HepG2 (cell line): ENCODE data around the gene POU1F1. TPM values are rescaled to one million over a fixed set of nuclear protein-coding genes. Genes with fewer than 3 reads are reported as not detected.

Experiments used
- ATAC-seq: fragments of 200-7000 bp; cut with Tn5 transposase; 3 replicates; pipeline ENCODE4 v1.9.1; 2020; ENCODE audit warnings: mild to moderate bottlenecking, moderate library complexity
- BruUV-seq: library from RNA; stranded (reverse); fragments of 400-500 nt; replicated peaks from 2 replicates; lab custom pipeline; 2021; lab: Mats Ljungman, UMichigan
- CTCF ChIA-PET: fragments of 300-600 bp; formaldehyde crosslinking; extraction: SDS; loops from one replicate; lab custom pipeline; 2021; ENCODE audit warnings: low total read pairs, inconsistent platforms, low intra/inter-chr PET ratio; lab: Yijun Ruan, JAX
- POLR2A ChIA-PET: fragments of 350-600 bp; sonication (Branson Sonifier 250); formaldehyde crosslinking; loops from one replicate; lab custom pipeline; 2020; ENCODE audit warnings: antibody characterized with exemption, inconsistent platforms; lab: Yijun Ruan, JAX
- DNase-seq: peaks from one replicate; pipeline ENCODE4 v3.0.0-alpha.2; 2015; ENCODE audit warnings: low spot score
- FAIRE-seq: peaks from 3 replicates; lab custom pipeline; 2011; peaks lifted over from hg19 to GRCh38; lab: Jason Lieb, UNC
- H2AFZ ChIP-seq: one replicate; pipeline ENCODE4 v1.6.1; 2011; ENCODE audit warnings: low read length, inconsistent platforms
- H3K27ac ChIP-seq: fragments of 300-600 bp; 3 replicates; pipeline ENCODE4 v1.8.0; 2011; ENCODE audit warnings: mixed run types, mild to moderate bottlenecking, mixed read lengths, low read length, inconsistent platforms; ENCODE audit not compliant: insufficient read depth; ENCODE audit errors: extremely low read length
- H3K27me3 ChIP-seq, 2 experiments: fragments of 200-600 bp in 1 of 2; 2 replicates in 1 of 2; 3 replicates in 1 of 2; pipeline versions ENCODE4 v1.6.0 to v1.8.0; 2011; ENCODE audit warnings: low read length in 2 of 2, mild to moderate bottlenecking in 2 of 2, moderate library complexity in 2 of 2, inconsistent platforms in 1 of 2; ENCODE audit not compliant: insufficient read depth in 2 of 2, control insufficient read depth in 1 of 2
- H3K36me3 ChIP-seq, 2 experiments: fragments of 200-600 bp in 1 of 2; replicated peaks in 1 of 2; 2 replicates in 1 of 2; 3 replicates in 1 of 2; pipeline versions ENCODE4 v1.5.1 to v1.8.0; 2011; ENCODE audit warnings: low read length in 2 of 2, inconsistent platforms in 1 of 2; ENCODE audit not compliant: insufficient read depth in 2 of 2, control insufficient read depth in 1 of 2
- H3K4me1 ChIP-seq: 2 replicates; pipeline ENCODE4 v1.5.1; 2012; ENCODE audit warnings: low read length, inconsistent platforms; ENCODE audit not compliant: insufficient read depth
- H3K4me2 ChIP-seq: 2 replicates; pipeline ENCODE4 v1.6.0; 2011; ENCODE audit warnings: low read depth, low read length, inconsistent platforms
- H3K4me3 ChIP-seq, 3 experiments: fragments of 200-600 bp in 1 of 3; sonication (generic), shearing (Covaris generic) in 1 of 3; replicated peaks in 1 of 3; 2 replicates each; pipeline ENCODE4 v1.5.1; 2011 to 2016; ENCODE audit warnings: low read length in 3 of 3, inconsistent platforms in 2 of 3, low read depth in 2 of 3, mild to moderate bottlenecking in 2 of 3, control low read depth in 1 of 3, mixed read lengths in 1 of 3; ENCODE audit not compliant: insufficient read depth in 1 of 3
- H3K79me2 ChIP-seq: one replicate; pipeline ENCODE4 v1.6.1; 2011; ENCODE audit warnings: low read length, inconsistent platforms; ENCODE audit not compliant: insufficient read depth
- H3K9ac ChIP-seq: 2 replicates; pipeline ENCODE4 v1.6.0; 2011; ENCODE audit warnings: mild to moderate bottlenecking, low read depth, low read length, inconsistent platforms; ENCODE audit not compliant: insufficient read depth
- H3K9me3 ChIP-seq: 2 replicates; pipeline ENCODE4 v1.5.1; 2012; ENCODE audit warnings: mild to moderate bottlenecking, low read length
- H4K20me1 ChIP-seq: 2 replicates; pipeline ENCODE4 v1.6.0; 2011; ENCODE audit warnings: inconsistent platforms, mild to moderate bottlenecking, low read length, moderate library complexity; ENCODE audit not compliant: insufficient read depth
- ARNT ChIP-seq: fragments of 450-650 bp; IDR thresholded peaks from 2 replicates; pipeline ENCODE4 v1.6.1; 2017
- BCL6 ChIP-seq: IDR thresholded peaks from 2 replicates; pipeline ENCODE4 v1.6.1; 2016; ENCODE audit warnings: missing genetic modification reagents, missing compliant biosample characterization
- GMEB1 ChIP-seq: sonication (generic); formaldehyde crosslinking; IDR thresholded peaks from 2 replicates; pipeline ENCODE4 v1.5.1; 2020; ENCODE audit warnings: missing genetic modification reagents, mild to moderate bottlenecking, borderline replicate concordance
- GMEB2 ChIP-seq: IDR thresholded peaks from 2 replicates; pipeline ENCODE4 v1.6.1; 2016; ENCODE audit warnings: missing biosample characterization, missing genetic modification reagents, low read depth
- HINFP ChIP-seq: sonication (generic); formaldehyde crosslinking; IDR thresholded peaks from 2 replicates; pipeline ENCODE4 v1.4.0; 2020; ENCODE audit warnings: low read depth, mild to moderate bottlenecking, missing genetic modification reagents
- IRF9 ChIP-seq: sonication (generic); formaldehyde crosslinking; IDR thresholded peaks from 2 replicates; pipeline ENCODE4 v1.8.0; 2022; ENCODE audit warnings: missing genetic modification reagents, mild to moderate bottlenecking, borderline replicate concordance
- KDM5A ChIP-seq: fragments of 200-600 bp; sonication (generic); IDR thresholded peaks from 2 replicates; pipeline ENCODE4 v1.7.0; 2018; ENCODE audit warnings: antibody characterized with exemption, mild to moderate bottlenecking, low read length, borderline replicate concordance
- MBNL3 ChIP-seq: fragments of 250-450 bp; sonication (Bioruptor Pico); conservative IDR thresholded peaks from 2 replicates; pipeline ENCODE4 v1.8.0; 2022; ENCODE audit warnings: mild to moderate bottlenecking, inconsistent platforms
- NBN ChIP-seq: fragments of 450-650 bp; conservative IDR thresholded peaks from 2 replicates; pipeline ENCODE4 v1.6.1; 2017
- NFE2L1 ChIP-seq: sonication (generic); formaldehyde crosslinking; IDR thresholded peaks from 2 replicates; pipeline ENCODE4 v1.4.0; 2020; ENCODE audit warnings: missing genetic modification reagents, mild to moderate bottlenecking, borderline replicate concordance
- NR2F1 ChIP-seq, 2 experiments: fragments of 450-650 bp in 1 of 2; formaldehyde crosslinking in 1 of 2; IDR thresholded peaks; 2 replicates each; pipeline versions ENCODE4 v1.5.0 to v1.6.1; 2016 to 2020; ENCODE audit warnings: mild to moderate bottlenecking in 1 of 2, missing compliant biosample characterization in 1 of 2, missing genetic modification reagents in 1 of 2, moderate library complexity in 1 of 2
- SIN3A ChIP-seq: IDR thresholded peaks from 2 replicates; pipeline ENCODE4 v1.6.1; 2011; ENCODE audit warnings: low read depth, mild to moderate bottlenecking, control low read depth, low read length, borderline replicate concordance
- SUZ12 ChIP-seq: fragments of 150-350 bp; IDR thresholded peaks from 2 replicates; pipeline ENCODE4 v1.6.1; 2014; ENCODE audit warnings: low read depth, low read length
- ZNF18 ChIP-seq: sonication (generic); formaldehyde crosslinking; IDR thresholded peaks from 2 replicates; pipeline ENCODE4 v1.8.0; 2022; ENCODE audit warnings: mild to moderate bottlenecking, missing genetic modification reagents; ENCODE audit not compliant: insufficient replicate concordance
- ZNF180 ChIP-seq: sonication (generic); formaldehyde crosslinking; IDR thresholded peaks from 2 replicates; pipeline ENCODE4 v1.4.0; 2020; ENCODE audit warnings: low read depth, missing genetic modification reagents, borderline replicate concordance
- ZNF224 ChIP-seq: sonication (generic); formaldehyde crosslinking; IDR thresholded peaks from 2 replicates; pipeline ENCODE4 v1.5.0; 2020; ENCODE audit warnings: mild to moderate bottlenecking, missing genetic modification reagents
- ZNF333 ChIP-seq: sonication (generic); formaldehyde crosslinking; IDR thresholded peaks from 2 replicates; pipeline ENCODE4 v1.4.0; 2020; ENCODE audit warnings: mild to moderate bottlenecking, missing genetic modification reagents, borderline replicate concordance
- ZNF510 ChIP-seq: sonication (generic); formaldehyde crosslinking; IDR thresholded peaks from 2 replicates; pipeline ENCODE4 v1.4.0; 2020; ENCODE audit warnings: low read depth, mild to moderate bottlenecking, missing genetic modification reagents
- ZSCAN25 ChIP-seq: sonication (generic); formaldehyde crosslinking; IDR thresholded peaks from 2 replicates; pipeline ENCODE4 v1.8.0; 2022; ENCODE audit warnings: mild to moderate bottlenecking, missing genetic modification reagents
- WGBS: methylation state at CpG from one replicate; pipeline ENCODE4 v1.1.6; 2017; ENCODE audit warnings: low lambda C conversion rate; 5-methylcytosine and 5-hydroxymethylcytosine counted together
- in situ Hi-C: cut with HindIII; loops from 2 replicates; pipeline ENCODE4 v1.10.0; 2017; ENCODE audit warnings: low pct_unique_long_range_greater_than_20kb; ENCODE audit not compliant: extremely low pct_ligation_motif_present
- intact Hi-C: fragments of 100-400 bp; cut with micrococcal nuclease; formaldehyde crosslinking; loops from one replicate; pipeline ENCODE4 v1.10.0; 2022; ENCODE audit not compliant: unreplicated experiment
- polyA plus RNA-seq, 8 experiments: library from polyadenylated mRNA; depleted of rRNA in 3 of 8; stranded (reverse) in 7 of 8; unstranded in 1 of 8; fragments of >200 nt; fragmentation: Illumina TruSeq in 4 of 8; extraction: Trizol in 4 of 8; gene quantifications; 2 replicates each; pipeline versions ENCODE4 v1.2.1 to v1.2.3, GENCODE V29; 2011 to 2016; ENCODE audit warnings: low read depth in 4 of 8, missing spikeins in 1 of 8, mixed read lengths in 1 of 8; ENCODE audit not compliant: insufficient read depth in 1 of 8
- total RNA-seq, 5 experiments: library from RNA; depleted of rRNA; stranded (reverse); fragments of >200 nt; fragmentation: Illumina TruSeq; extraction: Trizol; gene quantifications; 2 replicates each; pipeline ENCODE4 v1.2.3, GENCODE V29; 2016; ENCODE audit warnings: low read depth in 1 of 5

Gene POU1F1
- total and polyA plus RNA-seq, 2 of the 13 experiments (the other 11 are each of a cell fraction or from before 2014, with no cell fraction given) = not detected

- no peak for ATAC-seq
- no peak overlapping the region for H3K9ac ChIP-seq
- intact Hi-C loops = no loop called here
- in situ Hi-C loops = no loop called here
- BruUV-seq = no TSS peak
- FAIRE-seq = no peak
- no peaks in the 10 kb centered on the region for H4K20me1 ChIP-seq
- H3K27me3 ChIP-seq = no peaks in the 10 kb centered on the region
- no peak for DNase-seq
- H3K27ac ChIP-seq = no peak overlapping the region
- H2AFZ ChIP-seq = no peak overlapping the region
- H3K9me3 ChIP-seq = no peaks in the 10 kb centered on the region
- peaks cover 0 to 11% of the 10 kb centered on the region in 2 experiments; a peak in 2 of 5 replicates for H3K36me3 ChIP-seq
- no peak overlapping the region for H3K4me3 ChIP-seq
- no peaks in the 10 kb centered on the region for H3K4me1 ChIP-seq
- no peaks in the 10 kb centered on the region for H3K79me2 ChIP-seq
- POLR2A ChIA-PET = no interaction called here
- H3K4me2 ChIP-seq = no peak overlapping the region
- CTCF ChIA-PET = no interaction called here
- WGBS = 88% methylated on average over 1 of the region's 1 CpG
- TF ChIP-seq SUZ12 = no peak
- TF ChIP-seq NFE2L1 (CRISPR knock-in tag) = no peak
- TF ChIP-seq NBN = no peak
- no peak for TF ChIP-seq IRF9 (CRISPR knock-in tag)
- TF ChIP-seq MBNL3 (CRISPR knock-in tag) = no peak
- no peak for TF ChIP-seq NR2F1 (CRISPR knock-in tag; IDR thresholded peaks at IDR 0.05)
- TF ChIP-seq ZSCAN25 (CRISPR knock-in tag) = no peak
- no peak for TF ChIP-seq BCL6
- TF ChIP-seq ZNF510 (CRISPR knock-in tag) = no peak
- TF ChIP-seq KDM5A = no peak
- TF ChIP-seq GMEB1 (CRISPR knock-in tag) = no peak
- no peak for TF ChIP-seq HINFP (CRISPR knock-in tag)
- TF ChIP-seq ZNF180 (CRISPR knock-in tag) = no peak
- no peak for TF ChIP-seq GMEB2 (CRISPR knock-in tag)
- TF ChIP-seq ZNF18 (CRISPR knock-in tag) = no peak
- no peak for TF ChIP-seq ARNT
- no peak for TF ChIP-seq SIN3A
- TF ChIP-seq ZNF224 = no peak
- no peak for TF ChIP-seq ZNF333
These were observed 29.0 kb downstream of the POU1F1 start for GRCh38 chr3:87247430-87247773.
